CD4-positive, alpha-beta T cell (primary cell): ENCODE results near the gene HTR3C. TPM values are rescaled to one million over a fixed set of nuclear protein-coding genes. Genes with fewer than 3 reads are reported as not detected.

ENCODE experiments used
- ATAC-seq: fragments of 200-7000 bp; cut with Tn5 transposase; one replicate; pipeline ENCODE4 v1.10.0; 2022; ENCODE audit warnings: mild to moderate bottlenecking; ENCODE audit not compliant: poor library complexity
- CTCF ChIA-PET: fragments of 350-600 bp; sonication (Branson Sonifier 250); formaldehyde crosslinking; loops from one replicate; lab custom pipeline; 2021; ENCODE audit warnings: antibody characterized with exemption, inconsistent platforms; lab: Charles Lee
- POLR2A ChIA-PET: fragments of 350-600 bp; sonication (Branson Sonifier 250); formaldehyde crosslinking; loops from one replicate; lab custom pipeline; 2021; ENCODE audit warnings: antibody characterized with exemption, inconsistent platforms; lab: Charles Lee
- DNase-seq, 14 experiments: peaks; one replicate each; pipeline ENCODE4 v3.0.0-alpha.2; 2013 to 2020; ENCODE audit warnings: mixed read lengths in 2 of 14
- H3K27ac ChIP-seq, 2 donors: one replicate each; pipeline versions ENCODE4 v1.5.1 to v1.7.0; 2013; ENCODE audit warnings: low read length in 2 of 2, low read depth in 1 of 2, mild to moderate bottlenecking in 1 of 2
- H3K27me3 ChIP-seq, 2 experiments: 1 replicate in 1 of 2; 2 replicates in 1 of 2; pipeline versions ENCODE4 v1.6.1 to v1.7.0; 2013; ENCODE audit warnings: low read length in 2 of 2, control low read depth in 1 of 2, mild to moderate bottlenecking in 1 of 2, moderate library complexity in 1 of 2; ENCODE audit not compliant: insufficient read depth in 2 of 2, control insufficient read depth in 1 of 2
- H3K36me3 ChIP-seq: one replicate; pipeline ENCODE4 v1.6.1; 2013; ENCODE audit warnings: low read length, control low read depth; ENCODE audit not compliant: insufficient read depth
- H3K4me1 ChIP-seq: one replicate; pipeline ENCODE4 v1.6.1; 2013; ENCODE audit warnings: low read length, control low read depth; ENCODE audit not compliant: insufficient read depth
- H3K4me3 ChIP-seq: one replicate; pipeline ENCODE4 v1.5.1; 2013; ENCODE audit warnings: mild to moderate bottlenecking, low read length, moderate library complexity
- H3K9me3 ChIP-seq, 2 experiments: 1 replicate in 1 of 2; 2 replicates in 1 of 2; pipeline versions ENCODE4 v1.6.1 to v1.7.0; 2013; ENCODE audit warnings: low read length in 2 of 2, mild to moderate bottlenecking in 2 of 2, control low read depth in 1 of 2, moderate library complexity in 1 of 2; ENCODE audit not compliant: control insufficient read depth in 1 of 2, insufficient read depth in 1 of 2
- H3K27ac Mint-ChIP-seq: one replicate; pipeline ENCODE4 v1.8.0; 2020; ENCODE audit warnings: mixed read lengths
- H3K27me3 Mint-ChIP-seq: one replicate; pipeline ENCODE4 v1.8.0; 2021; ENCODE audit warnings: mixed read lengths
- H3K36me3 Mint-ChIP-seq: one replicate; pipeline ENCODE4 v1.8.0; 2021; ENCODE audit warnings: low read depth, mixed read lengths
- H3K4me1 Mint-ChIP-seq: one replicate; pipeline ENCODE4 v1.8.0; 2021; ENCODE audit warnings: low read depth, mixed read lengths
- H3K4me3 Mint-ChIP-seq: one replicate; pipeline ENCODE4 v1.8.0; 2020; ENCODE audit warnings: mild to moderate bottlenecking, mixed read lengths
- H3K9me3 Mint-ChIP-seq: one replicate; pipeline ENCODE4 v1.8.0; 2020; ENCODE audit warnings: mixed read lengths
- CTCF ChIP-seq: fragments of 200-600 bp; IDR thresholded peaks from one replicate; pipeline ENCODE4 v1.8.0; 2022; ENCODE audit warnings: antibody characterized with exemption, mild to moderate bottlenecking
- intact Hi-C, 2 experiments: fragments of 100-400 bp; cut with DNase I in 1 of 2; cut with micrococcal nuclease in 1 of 2; formaldehyde crosslinking; loops; one replicate each; pipeline versions ENCODE4 v1.15.1 to v1.9.0; 2023 to 2025; cut with DNase I, micrococcal nuclease
- total RNA-seq, 174 experiments: library from RNA in 2 of 174; stranded (reverse) in 2 of 174; gene quantifications; one replicate each; pipeline ENCODE4 v1.2.3 and lab custom pipeline; 2021 to 2026

The HTR3C gene
- total RNA-seq, 2 experiments from 2014 or later: not detected

- POLR2A ChIA-PET: no interaction called here
- intact Hi-C loops: no loop called here
- no peaks in the 10 kb centered on the region for H3K36me3 ChIP-seq
- no peak overlapping the region for H3K4me3 ChIP-seq
- peaks cover 4% of the 10 kb centered on the region for H3K27me3 Mint-ChIP-seq
- H3K4me1 Mint-ChIP-seq: no peaks in the 10 kb centered on the region
- no peak overlapping the region for H3K4me3 Mint-ChIP-seq
- H3K36me3 Mint-ChIP-seq: no peaks in the 10 kb centered on the region
- no peak overlapping the region for H3K27ac Mint-ChIP-seq
- no peak for TF ChIP-seq CTCF
- DNase-seq (no peak), ATAC-seq (no peak)
- no peaks in the 10 kb centered on the region for H3K4me1 ChIP-seq
- no peaks in the 10 kb centered on the region for H3K9me3 Mint-ChIP-seq
- H3K9me3 ChIP-seq: no peaks in the 10 kb centered on the region
- CTCF ChIA-PET: no interaction called here
- H3K27ac ChIP-seq: no peak overlapping the region
- H3K27me3 ChIP-seq: peaks cover 0 to 3% of the 10 kb centered on the region in 2 experiments
Measured at GRCh38 chr3:184029443-184029842, 23.4 kb upstream of the HTR3C start.

- no peak for TF ChIP-seq CTCF
- DNase-seq (no peak), ATAC-seq (no peak)
- no peaks in the 10 kb centered on the region for H3K9me3 ChIP-seq
- H3K4me3 Mint-ChIP-seq: no peak overlapping the region
- H3K27ac Mint-ChIP-seq: no peak overlapping the region
- intact Hi-C loops: no loop called here
- no peaks in the 10 kb centered on the region for H3K4me1 Mint-ChIP-seq
- peaks cover 0 to 3% of the 10 kb centered on the region in 2 experiments for H3K27me3 ChIP-seq
- ChIA-PET POLR2A (no interaction called here), CTCF (no interaction called here)
- no peaks in the 10 kb centered on the region for H3K9me3 Mint-ChIP-seq
- no peak overlapping the region for H3K27ac ChIP-seq
- H3K4me3 ChIP-seq: no peak overlapping the region
- H3K27me3 Mint-ChIP-seq: peaks cover 4% of the 10 kb centered on the region
- H3K4me1 ChIP-seq: no peaks in the 10 kb centered on the region
- H3K36me3 ChIP-seq: no peaks in the 10 kb centered on the region
- no peaks in the 10 kb centered on the region for H3K36me3 Mint-ChIP-seq
Measured at GRCh38 chr3:184030536-184030935, 22.3 kb upstream of the HTR3C start.

- CTCF ChIA-PET: no interaction called here
- Mint-ChIP-seq H3K36me3 (no peaks in the 10 kb centered on the region), H3K9me3 (no peaks in the 10 kb centered on the region), H3K27me3 (peaks cover 4% of the 10 kb centered on the region), H3K27ac (no peak within 1 kb of the TSS), H3K4me1 (no peaks in the 10 kb centered on the region), H3K4me3 (no peak within 1 kb of the TSS)
- no peak for DNase-seq
- Histone ChIP-seq H3K4me1 (no peaks in the 10 kb centered on the region), H3K4me3 (no peak within 1 kb of the TSS), H3K36me3 (no peaks in the 10 kb centered on the region), H3K9me3 (no peaks in the 10 kb centered on the region), H3K27me3 (peaks cover 0 to 3% of the 10 kb centered on the region in 2 experiments), H3K27ac (no peak within 1 kb of the TSS)
- POLR2A ChIA-PET: no interaction called here
- no peak for TF ChIP-seq CTCF
- ATAC-seq: no peak
- intact Hi-C loops: no loop called here
Measured at GRCh38 chr3:184031187-184031792, 21.6 kb upstream of the HTR3C start, which contains the start of gene HTR3D. Gene HTR3D, plus strand, starts transcription at chr3:184031742. Its CDS starts 0 bp downstream, at chr3:184031742.
